Measurements from ENCODE around the gene FSTL5. TPM values are rescaled to one million over a fixed set of nuclear protein-coding genes. Genes with fewer than 3 reads are reported as not detected.

Gene FSTL5
- total RNA-seq, 4 donors from 2014 or later: not detected

- ATAC-seq: no peak
- in situ Hi-C loops (cut with MboI; ENCODE audit: low sequenced_read_pairs in 4 of 4): no loop called here
- H3K4me3 ChIP-seq: no peak overlapping the region
Measured at GRCh38 chr4:161916035-161916434, 247.8 kb downstream of the FSTL5 start.

GRCh38 chr4:161907590-161907955, 256.2 kb downstream of the FSTL5 start:
- Histone ChIP-seq H3K27me3 (no peaks in the 10 kb centered on the region), H3K4me3 (no peak overlapping the region), H3K27ac (no peak overlapping the region), H3K4me1 (no peaks in the 10 kb centered on the region), H3K36me3 (no peaks in the 10 kb centered on the region), H3K9me3 (no peaks in the 10 kb centered on the region)
- DNase-seq (no peak), ATAC-seq (no peak)
- in situ Hi-C loops (cut with MboI; ENCODE audit: low sequenced_read_pairs in 4 of 4): no loop called here
- intact Hi-C loops (cut with DNase I; ENCODE audit: low total_unique reads): no loop called here
- no peak for TF ChIP-seq POLR2A (IDR thresholded peaks at IDR 0.05)
- TF ChIP-seq, protein P1, sequence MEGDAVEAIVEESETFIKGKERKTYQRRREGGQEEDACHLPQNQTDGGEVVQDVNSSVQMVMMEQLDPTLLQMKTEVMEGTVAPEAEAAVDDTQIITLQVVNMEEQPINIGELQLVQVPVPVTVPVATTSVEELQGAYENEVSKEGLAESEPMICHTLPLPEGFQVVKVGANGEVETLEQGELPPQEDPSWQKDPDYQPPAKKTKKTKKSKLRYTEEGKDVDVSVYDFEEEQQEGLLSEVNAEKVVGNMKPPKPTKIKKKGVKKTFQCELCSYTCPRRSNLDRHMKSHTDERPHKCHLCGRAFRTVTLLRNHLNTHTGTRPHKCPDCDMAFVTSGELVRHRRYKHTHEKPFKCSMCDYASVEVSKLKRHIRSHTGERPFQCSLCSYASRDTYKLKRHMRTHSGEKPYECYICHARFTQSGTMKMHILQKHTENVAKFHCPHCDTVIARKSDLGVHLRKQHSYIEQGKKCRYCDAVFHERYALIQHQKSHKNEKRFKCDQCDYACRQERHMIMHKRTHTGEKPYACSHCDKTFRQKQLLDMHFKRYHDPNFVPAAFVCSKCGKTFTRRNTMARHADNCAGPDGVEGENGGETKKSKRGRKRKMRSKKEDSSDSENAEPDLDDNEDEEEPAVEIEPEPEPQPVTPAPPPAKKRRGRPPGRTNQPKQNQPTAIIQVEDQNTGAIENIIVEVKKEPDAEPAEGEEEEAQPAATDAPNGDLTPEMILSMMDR (IDR thresholded peaks at IDR 0.05 in 4 of 5, conservative IDR thresholded peaks at IDR 0.05 in 1 of 5): no peak

More at GRCh38 chr4:161916035-161916434, 247.8 kb downstream of the FSTL5 start:
- Histone ChIP-seq H3K36me3 (peaks cover 0 to 3% of the 10 kb centered on the region in 2 donors), H3K27me3 (no peaks in the 10 kb centered on the region), H3K4me1 (no peaks in the 10 kb centered on the region), H3K9me3 (no peaks in the 10 kb centered on the region), H3K27ac (no peak overlapping the region)
- no peak for DNase-seq
- intact Hi-C loops (cut with DNase I; ENCODE audit: low total_unique reads): no loop called here
- TF ChIP-seq, protein P1 (IDR thresholded peaks at IDR 0.05 in 4 of 5, conservative IDR thresholded peaks at IDR 0.05 in 1 of 5): no peak
- TF ChIP-seq POLR2A (IDR thresholded peaks at IDR 0.05): no peak

- no peak overlapping the region for H3K4me3 ChIP-seq
- H3K36me3 ChIP-seq: no peaks in the 10 kb centered on the region
- H3K27ac ChIP-seq: no peak overlapping the region
- no peak for DNase-seq
- ATAC-seq: no peak
- H3K9me3 ChIP-seq: no peaks in the 10 kb centered on the region
- in situ Hi-C loops (cut with MboI; ENCODE audit: low sequenced_read_pairs in 4 of 4): no loop called here
- H3K27me3 ChIP-seq: no peaks in the 10 kb centered on the region
- TF ChIP-seq POLR2A (IDR thresholded peaks at IDR 0.05): no peak
- TF ChIP-seq, protein P1 (IDR thresholded peaks at IDR 0.05 in 4 of 5, conservative IDR thresholded peaks at IDR 0.05 in 1 of 5): no peak
- no peaks in the 10 kb centered on the region for H3K4me1 ChIP-seq
- intact Hi-C loops (cut with DNase I; ENCODE audit: low total_unique reads): no loop called here
Measured at GRCh38 chr4:161906836-161907589, 256.8 kb downstream of the FSTL5 start.

DNA sequence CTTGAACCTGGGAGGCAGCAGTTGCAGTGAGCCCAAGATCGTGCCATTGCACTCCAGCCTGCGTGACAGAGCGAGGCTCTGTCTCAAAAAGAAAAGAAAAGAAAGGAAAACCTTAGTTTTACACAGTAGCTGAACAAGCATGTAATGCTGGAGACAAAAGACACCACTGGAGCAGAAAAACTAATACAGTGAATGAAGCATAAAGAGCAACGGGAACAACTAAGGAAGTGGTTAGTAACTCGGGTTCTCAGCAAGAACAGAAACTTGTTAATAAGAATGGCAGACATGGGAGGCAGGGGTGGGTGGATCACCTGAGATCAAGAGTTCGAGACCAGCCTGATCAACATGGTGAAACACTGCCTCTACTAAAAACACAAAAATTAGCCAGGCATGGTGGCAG, 263.7 kb downstream of the FSTL5 start:
- H3K4me3 ChIP-seq: no peak overlapping the region
- no peaks in the 10 kb centered on the region for H3K4me1 ChIP-seq
- no peaks in the 10 kb centered on the region for H3K27me3 ChIP-seq
- intact Hi-C loops (cut with DNase I; ENCODE audit: low total_unique reads) (no loop called here), in situ Hi-C loops (cut with MboI; ENCODE audit: low sequenced_read_pairs in 4 of 4) (no loop called here)
- DNase-seq: no peak
- no peaks in the 10 kb centered on the region for H3K9me3 ChIP-seq
- ATAC-seq: no peak
- no peaks in the 10 kb centered on the region for H3K36me3 ChIP-seq
- no peak for TF ChIP-seq POLR2A (IDR thresholded peaks at IDR 0.05)
- TF ChIP-seq, protein P1 (IDR thresholded peaks at IDR 0.05 in 4 of 5, conservative IDR thresholded peaks at IDR 0.05 in 1 of 5): no peak
- H3K27ac ChIP-seq: no peak overlapping the region
